Renal cortex interstitium (tissue), 11 donors: ENCODE data around the gene KRT76. TPM values are rescaled to one million over a fixed set of nuclear protein-coding genes. Genes with fewer than 3 reads are reported as not detected.
A peak's percentile ranks its signal among the peaks of the same experiment; 100 is the strongest.

Source experiments
- DNase-seq, 11 donors: peaks; one replicate each; pipeline ENCODE4 v3.0.0-alpha.2; 2013; ENCODE audit warnings: low read depth in 9 of 11, low spot score in 4 of 11; ENCODE audit errors: extremely low read depth in 1 of 11
- polyA plus RNA-seq, 3 donors: library from polyadenylated mRNA; unstranded; fragments of 120-200 nt; gene quantifications; one replicate each; pipeline ENCODE4 v1.2.1, GENCODE V29; 2013; ENCODE audit not compliant: insufficient read length in 3 of 3

The KRT76 gene
- polyA plus RNA-seq, 3 donors: not detected

- DNase-seq: no peak
Observed at GRCh38 chr12:52745554-52745953, 31.6 kb downstream of the KRT76 start.

GRCh38 chr12:52744493-52745156, 32.5 kb downstream of the KRT76 start:
- no peak for DNase-seq

GRCh38 chr12:52742822-52743457, 34.2 kb downstream of the KRT76 start:
- DNase-seq: no peak

GRCh38 chr12:52742196-52742580, 35.0 kb downstream of the KRT76 start:
- DNase-seq: no peak

- DNase-seq: peak; percentile 59 to 83 (median 75)
Observed at GRCh38 chr12:52741375-52742195, 35.6 kb downstream of the KRT76 start.

GRCh38 chr12:52740584-52740983, 36.6 kb downstream of the KRT76 start:
- no peak for DNase-seq

- no peak for DNase-seq
Observed at GRCh38 chr12:52739963-52740362, 37.2 kb downstream of the KRT76 start.

- DNase-seq: no peak
Observed at GRCh38 chr12:52735816-52736632, 41.1 kb downstream of the KRT76 start.

GRCh38 chr12:52735106-52735505, 42.0 kb downstream of the KRT76 start:
- no peak for DNase-seq

- DNase-seq: no peak
Observed at GRCh38 chr12:52730793-52731192, 46.4 kb downstream of the KRT76 start.

GRCh38 chr12:52730383-52730782, 46.8 kb downstream of the KRT76 start:
- no peak for DNase-seq

- no peak for DNase-seq
Observed at GRCh38 chr12:52729147-52729546, 48.0 kb downstream of the KRT76 start.

- no peak for DNase-seq
Observed at GRCh38 chr12:52728374-52728773, 48.8 kb downstream of the KRT76 start.

- DNase-seq: no peak
Observed at GRCh38 chr12:52727037-52727436, 50.1 kb downstream of the KRT76 start.

GRCh38 chr12:52726451-52726850, 50.7 kb downstream of the KRT76 start:
- no peak for DNase-seq

GRCh38 chr12:52724384-52724783, 52.8 kb downstream of the KRT76 start:
- DNase-seq: no peak

GRCh38 chr12:52722680-52723079, 54.5 kb downstream of the KRT76 start:
- DNase-seq: no peak

- no peak for DNase-seq
Observed at GRCh38 chr12:52721838-52722470, 55.2 kb downstream of the KRT76 start.

- no peak for DNase-seq
Observed at GRCh38 chr12:52720365-52720886, 56.7 kb downstream of the KRT76 start.
